Activated effector memory CD4-positive, alpha-beta T cell treated with anti-CD3 and anti-CD28 coated beads, Interleukin-2, amount 50 U/mL, for 16 hours (primary cell): ENCODE measurements around the gene FNDC3B.
"Not testable (repeated sequence)": the region's sequence is repeated elsewhere in the genome, so short reads cannot be mapped to it uniquely, and the experiment has no call there.

ENCODE experiments used
- DNase-seq: peaks from one replicate; pipeline ENCODE4 v3.0.0-alpha.2; 2020

Gene FNDC3B

DNA sequence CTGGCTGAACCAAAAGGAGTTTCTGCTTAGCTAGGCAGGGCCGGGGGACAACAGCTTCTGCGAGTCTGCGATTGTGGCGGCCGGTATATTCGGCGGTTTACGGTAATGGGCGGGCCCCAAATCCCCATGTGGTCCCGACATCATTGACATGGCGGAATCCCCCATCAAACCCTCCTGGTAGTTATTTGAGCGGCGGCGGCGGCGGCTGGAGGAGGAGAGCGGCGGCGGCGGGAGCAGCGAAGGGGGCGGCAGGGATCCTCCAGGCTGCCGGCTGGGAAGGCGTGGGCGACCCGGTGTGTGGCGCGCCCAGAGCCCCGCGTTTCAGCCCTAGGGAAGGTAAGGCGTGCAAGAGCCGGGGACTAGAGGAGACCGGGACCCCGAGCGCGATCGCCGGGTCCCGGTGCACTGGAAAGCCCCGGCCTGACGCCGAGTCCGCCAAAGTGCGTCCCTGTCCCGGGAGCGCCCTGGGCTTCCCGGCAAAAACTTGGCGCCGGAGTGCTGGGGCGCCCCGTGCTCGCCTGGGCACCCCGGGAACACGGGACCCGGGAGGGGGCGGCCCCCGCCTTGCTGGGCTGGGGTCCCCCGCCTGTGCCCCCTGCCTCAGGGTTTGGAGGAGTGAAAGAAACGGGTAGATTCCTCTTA lies at the start of gene FNDC3B:
Gene FNDC3B (plus strand): TSS at position 143 of the 642 bp plus-strand sequence. CDS start 72,902 bp downstream, outside the sequence.
- DNase-seq: peak; percentile 97

DNA sequence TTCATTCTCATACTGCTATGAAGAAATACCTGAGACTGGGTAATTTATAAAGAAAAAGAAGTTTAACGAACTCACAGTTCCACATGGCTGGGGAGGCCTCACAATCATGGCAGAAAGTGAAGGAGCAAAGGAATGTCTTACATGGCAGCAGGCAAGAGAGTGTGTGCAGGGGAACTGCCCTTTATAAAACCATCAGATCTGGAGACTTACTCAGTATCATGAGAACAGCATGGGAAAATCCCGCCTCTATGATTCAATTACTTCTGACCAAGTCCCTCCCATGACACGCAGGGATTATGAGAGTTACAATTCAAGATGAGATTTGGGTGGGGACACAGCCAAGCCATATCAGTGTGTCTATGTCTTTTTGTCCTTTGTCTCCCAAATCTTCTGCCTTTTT lies 49.1 kb upstream of the FNDC3B start:
- DNase-seq: not testable (repeated sequence)

DNA sequence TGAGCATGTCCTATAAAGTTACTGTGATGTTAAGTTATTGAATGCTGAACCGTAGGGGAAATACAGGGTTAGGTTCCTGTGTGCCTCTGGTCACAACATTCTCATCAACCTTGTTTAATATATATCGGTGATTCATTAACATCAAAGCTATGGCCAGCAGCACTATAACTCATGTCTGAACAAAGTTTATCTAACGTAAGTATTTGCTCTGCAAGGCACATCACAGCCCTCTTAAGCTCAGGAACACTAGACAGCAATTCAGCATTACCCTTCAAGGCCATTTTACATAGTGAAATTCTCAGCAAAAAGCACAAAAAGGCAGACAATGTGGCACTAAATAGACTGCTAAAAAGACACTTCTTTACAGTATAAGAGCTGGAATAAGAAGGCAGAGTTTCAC lies 48.2 kb upstream of the FNDC3B start:
- DNase-seq: no peak

DNA sequence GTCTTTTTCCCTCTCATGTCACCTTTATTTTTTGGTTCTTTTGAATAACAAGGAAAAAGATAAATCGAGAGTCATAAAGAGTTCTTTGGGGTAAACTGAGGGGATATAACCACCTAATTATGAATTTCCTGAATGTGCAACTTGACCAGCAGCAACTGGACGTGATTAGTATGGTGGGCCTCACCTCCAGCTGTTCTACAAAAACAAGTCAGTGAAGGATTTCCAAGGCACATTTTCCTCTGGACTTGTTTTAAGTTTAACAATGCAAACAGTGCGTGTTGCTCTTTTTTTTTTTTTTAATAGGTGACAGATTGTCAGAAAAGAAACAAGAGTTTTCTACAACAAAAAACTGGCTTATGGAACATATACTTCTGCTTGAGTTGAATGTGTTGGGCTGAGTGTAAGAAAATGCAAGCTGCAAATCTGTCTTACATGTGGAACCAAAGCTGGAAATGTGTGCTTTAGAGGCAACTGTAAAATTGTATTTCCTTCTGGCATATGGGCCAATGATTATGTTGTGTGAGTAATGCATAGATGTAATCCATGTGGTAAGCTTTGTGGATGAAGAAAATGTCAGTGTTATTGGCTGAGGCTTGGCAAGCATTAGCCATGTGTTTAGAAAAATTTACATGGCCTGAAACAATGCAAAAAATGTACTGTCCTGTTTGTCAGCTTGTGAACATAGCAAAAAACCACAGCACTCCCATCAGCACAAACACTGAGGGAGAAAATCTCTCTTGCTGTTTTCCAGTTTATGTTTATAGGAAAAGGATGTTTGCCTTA lies 44.5 kb upstream of the FNDC3B start:
- no peak for DNase-seq

DNA sequence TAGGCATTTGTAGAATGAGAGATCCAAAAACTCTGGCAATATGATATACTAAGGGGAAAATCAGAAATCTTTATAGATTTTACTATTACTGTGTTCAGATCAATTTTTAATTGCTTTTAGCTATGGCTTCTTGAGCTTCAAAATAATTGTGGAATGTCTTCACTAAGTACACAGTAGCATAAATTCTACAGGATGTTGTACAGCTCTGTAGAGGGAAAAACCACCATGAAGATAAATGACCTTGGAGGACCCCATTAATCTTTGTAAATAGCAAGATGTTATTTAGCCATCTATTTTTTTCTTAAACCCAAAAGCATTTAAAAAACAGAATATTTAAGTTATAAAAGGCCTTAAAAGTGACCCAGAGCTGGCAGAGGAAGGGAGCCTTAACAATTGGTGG lies 43.9 kb upstream of the FNDC3B start:
- no peak for DNase-seq

DNA sequence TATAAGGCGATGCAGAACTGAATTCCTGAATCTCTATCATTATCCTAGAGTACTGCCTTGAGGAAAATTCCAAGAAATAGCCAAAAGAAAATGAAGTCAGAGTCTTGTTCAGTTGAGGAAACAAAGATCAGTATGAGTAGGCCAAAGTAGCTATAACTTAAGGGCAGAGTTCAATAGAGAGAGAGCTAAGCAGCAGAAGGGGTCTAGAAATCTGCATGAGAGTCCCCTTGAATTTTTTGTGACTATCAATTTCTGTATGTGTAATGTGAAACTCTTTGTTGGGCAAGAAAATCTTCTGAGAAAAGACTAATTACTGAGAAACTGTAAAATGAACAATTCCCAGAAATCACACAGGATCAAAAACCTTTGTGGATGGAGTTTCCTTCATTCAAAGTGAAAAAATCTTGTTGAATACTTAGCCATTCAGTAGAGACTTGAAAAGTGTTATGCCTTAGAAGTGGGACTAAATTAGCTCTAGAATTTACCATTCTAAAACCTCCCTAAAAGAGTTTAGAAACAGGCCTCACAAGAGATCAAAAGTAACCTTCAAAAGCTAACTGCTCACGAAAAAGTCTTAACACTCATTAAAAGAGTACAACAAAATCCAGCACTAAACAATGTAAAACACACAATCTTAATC lies 43.1 kb upstream of the FNDC3B start:
- no peak for DNase-seq

DNA sequence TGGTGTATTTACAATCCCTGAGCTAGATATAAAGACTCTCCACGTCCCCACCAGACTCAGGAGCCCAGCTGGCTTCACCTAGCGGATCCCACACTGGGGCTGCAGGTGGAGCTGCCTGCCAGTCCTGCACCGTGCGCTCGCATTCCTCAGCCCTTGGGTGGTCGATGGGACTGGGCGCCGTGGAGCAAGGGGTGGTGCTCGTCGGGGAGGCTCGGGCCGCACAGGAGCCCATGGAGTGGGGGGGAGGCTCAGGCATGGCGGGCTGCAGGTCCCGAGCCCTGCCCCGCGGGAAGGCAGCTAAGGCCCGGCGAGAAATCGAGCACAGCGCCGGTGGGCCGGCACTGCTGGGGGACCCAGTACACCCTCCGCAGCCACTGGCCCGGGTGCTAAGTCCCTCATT lies 40.6 kb upstream of the FNDC3B start:
- not testable (repeated sequence) for DNase-seq

DNA sequence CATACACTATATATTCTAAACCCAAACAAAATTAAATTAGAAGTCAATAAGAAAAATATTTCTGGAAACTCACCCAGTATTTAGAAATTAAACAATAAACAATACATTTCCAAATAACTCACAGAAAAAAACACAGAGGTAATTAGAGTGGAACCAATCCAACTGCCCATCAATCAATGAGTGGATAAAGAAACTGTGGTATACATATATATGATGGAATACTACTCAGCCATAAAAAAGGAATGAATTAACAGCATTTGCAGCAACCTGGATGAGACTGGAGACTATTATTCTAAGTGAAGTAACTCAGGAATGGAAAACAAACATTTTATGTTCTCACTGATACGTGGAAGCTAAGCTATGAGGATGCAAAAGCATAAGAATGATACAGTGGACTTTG lies 37.8 kb upstream of the FNDC3B start:
- not testable (repeated sequence) for DNase-seq

DNA sequence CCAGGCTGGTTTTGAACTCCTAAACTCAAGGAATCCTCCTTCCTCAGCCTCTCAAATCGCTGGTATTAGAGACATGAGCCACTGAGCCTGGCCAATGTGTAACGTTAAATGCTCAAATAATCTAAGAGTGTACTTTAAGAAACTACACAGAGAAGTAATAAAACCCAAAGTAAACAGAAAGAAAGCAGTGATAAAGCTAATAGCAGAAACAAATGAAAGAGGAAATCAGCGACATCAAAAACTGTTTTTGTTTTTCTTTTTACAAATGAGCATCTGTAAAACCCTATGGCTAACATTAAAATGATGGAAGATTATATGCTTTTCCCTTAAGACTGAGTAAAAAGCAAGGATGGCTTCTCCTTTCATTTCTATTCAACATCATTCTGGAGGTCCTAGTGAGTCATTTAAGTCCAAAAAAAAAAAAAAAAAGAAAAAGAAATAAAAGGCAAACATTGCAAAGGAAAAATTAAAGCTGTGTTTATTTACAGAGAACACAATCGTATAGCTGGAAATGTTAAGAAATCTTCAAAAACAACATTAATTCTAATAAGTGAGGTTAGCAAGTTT lies 36.8 kb upstream of the FNDC3B start:
- no peak for DNase-seq

DNA sequence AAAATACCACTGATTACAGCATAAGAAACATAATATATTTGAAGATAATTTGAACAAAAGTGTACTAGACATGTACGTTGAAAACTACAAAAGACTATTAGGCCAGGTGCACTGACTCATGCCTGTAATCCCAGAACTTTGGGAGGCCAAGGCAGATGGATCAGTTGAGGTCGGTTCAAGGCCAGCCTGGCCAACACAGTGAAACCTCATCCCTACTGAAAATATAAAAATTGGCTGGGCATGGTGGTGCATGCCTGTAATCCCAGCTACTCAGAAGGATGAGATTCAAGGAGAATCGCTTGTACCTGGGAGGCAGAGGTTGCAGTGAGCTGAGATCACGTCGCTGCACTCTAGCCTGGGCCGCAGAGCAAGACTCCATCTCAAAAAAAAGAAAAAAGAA lies 36.2 kb upstream of the FNDC3B start:
- DNase-seq: no peak

DNA sequence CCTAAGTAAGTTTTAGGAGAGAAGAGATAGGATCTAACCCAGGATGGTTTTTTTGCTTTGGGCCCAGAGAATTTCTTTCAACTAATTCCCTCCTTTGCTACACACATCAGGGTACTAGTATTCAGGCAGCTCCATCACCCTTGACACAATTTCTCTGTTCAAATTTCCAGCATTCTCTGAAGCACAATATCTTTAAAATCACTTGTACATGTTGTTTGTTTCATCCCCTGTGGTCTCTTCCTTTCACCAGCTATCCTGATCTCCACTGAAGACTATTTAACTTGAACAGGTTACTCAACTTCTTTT lies 32.4 kb upstream of the FNDC3B start:
- DNase-seq: no peak

DNA sequence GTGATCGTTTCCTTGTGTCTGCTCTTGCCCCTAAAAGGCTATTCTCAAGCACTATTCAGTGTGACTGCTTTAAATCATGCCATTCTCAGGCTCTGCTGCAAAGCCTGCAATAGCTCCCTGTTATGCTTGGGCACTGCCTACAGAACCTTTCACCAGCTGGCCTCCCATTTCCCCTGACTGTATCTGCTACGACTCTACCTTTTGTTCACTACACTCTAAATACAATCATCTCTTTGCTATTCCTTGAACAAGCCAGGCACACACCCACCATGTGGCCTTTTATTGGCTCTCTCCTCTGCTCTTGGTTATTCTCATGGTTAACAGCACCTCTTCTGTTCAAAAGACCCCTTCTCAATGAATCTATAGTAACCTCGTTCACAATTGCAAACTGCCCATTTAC lies 29.6 kb upstream of the FNDC3B start:
- no peak for DNase-seq

DNA sequence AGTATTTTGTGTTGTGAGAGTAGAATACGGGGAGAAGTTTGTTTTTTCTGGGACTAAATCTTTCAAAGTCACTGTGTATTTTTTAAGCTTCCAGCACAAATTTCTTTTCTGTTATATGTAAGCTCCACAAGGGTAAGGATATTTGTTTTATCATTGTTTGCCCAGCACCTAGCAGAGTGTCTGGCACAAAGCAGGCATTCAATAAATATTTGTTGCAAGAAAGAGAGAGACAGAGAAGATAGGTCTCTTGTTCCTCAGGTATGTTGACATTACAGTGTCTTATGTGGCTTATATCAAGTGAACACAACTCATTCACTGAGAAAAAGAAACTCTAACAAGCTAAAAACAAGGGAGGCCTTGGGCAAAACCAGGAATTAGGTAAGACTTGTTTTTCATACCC lies 26.6 kb upstream of the FNDC3B start:
- DNase-seq: no peak

DNA sequence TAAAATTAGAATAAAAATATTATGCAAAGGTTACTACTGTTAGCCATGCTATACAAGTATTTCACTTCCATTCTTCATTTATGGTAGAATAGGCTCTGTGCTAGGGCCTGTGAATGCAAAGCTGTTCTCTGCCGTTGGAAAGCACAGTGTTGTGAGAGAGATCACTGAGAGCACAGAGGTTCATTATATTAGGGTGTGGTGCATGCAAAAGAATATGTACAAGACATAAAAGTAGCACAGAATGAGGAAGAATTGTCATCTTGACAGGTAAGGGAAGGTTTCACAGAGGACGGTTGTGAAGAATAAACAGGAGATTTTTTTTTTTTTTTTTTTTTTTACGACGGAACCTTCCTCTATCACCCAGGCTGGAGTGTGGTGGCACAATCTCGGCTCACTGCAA lies 25.2 kb upstream of the FNDC3B start:
- no peak for DNase-seq

DNA sequence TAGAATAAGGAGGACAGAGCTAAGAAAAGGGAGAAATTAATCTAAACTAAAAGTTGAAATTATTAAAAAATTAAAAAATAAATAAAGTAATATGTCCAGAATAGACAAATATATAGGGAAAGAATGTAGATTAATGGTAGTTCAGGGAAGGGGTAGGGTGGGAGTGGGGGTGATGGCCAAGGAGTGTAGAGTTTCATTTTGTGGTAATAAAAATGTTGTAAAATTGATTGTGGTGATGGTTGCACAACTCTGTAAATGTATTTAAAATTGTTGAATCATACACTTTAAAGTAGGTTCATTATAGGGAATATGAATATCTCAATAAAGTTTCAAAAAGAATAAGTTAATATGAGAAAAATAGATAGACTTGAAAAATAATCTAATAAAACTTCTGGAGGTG lies 21.0 kb upstream of the FNDC3B start:
- DNase-seq: no peak

DNA sequence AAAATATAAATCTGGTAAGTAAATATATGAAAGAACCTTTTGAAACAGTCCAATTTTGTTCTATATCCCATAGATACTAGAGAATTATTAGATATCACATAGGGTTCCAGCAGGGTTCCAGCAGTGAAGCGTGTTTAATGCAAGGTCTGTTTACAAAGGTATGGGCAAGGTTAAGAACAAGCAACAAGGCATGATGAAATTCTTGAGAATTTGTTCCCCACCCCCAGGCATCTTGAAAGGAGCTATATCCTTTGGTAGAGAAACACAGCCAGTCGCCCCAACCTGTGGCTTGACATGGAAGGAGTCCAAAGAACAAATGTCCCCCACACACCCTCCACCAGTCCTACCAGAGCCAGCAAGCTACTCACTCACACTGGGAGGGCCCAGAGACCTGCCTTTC lies 18.6 kb upstream of the FNDC3B start:
- no peak for DNase-seq

DNA sequence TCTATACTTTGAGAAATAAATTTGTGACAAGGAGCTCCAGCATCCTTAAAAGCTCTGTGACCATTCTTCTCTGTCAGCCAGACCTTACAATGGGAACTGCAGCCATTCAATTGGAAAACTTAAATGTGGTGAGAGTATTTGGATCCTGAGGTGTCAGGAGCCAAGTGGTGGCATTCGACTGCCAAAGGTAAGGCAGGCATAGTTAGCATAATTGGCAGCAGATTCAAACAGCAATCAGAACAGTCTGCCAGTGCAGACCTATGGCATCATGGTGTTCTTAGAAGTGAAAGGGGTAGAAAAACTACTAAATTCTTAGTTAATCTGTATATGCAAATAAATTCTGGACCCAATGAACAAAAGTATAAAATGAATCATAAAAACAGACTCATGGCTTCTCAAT lies 18.2 kb upstream of the FNDC3B start:
- no peak for DNase-seq

DNA sequence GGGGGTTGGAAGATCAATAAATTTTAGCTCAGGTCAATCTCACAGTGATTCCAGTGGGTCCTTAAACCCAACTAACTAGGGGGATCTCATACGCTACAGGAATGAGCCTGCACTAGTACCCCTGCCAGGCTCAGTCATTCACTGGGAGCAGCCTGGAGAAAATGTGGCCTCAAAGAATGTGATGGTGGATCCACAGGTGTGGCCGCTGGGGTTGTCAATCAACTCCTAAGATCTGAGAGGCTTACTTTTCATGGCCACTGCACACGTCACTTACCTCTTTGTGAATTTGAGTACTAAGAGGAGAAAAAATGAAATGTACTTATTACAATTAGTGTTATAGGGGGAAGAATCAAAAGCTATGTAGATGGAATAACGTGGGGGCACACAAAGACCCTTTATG lies 17.5 kb upstream of the FNDC3B start:
- no peak for DNase-seq

DNA sequence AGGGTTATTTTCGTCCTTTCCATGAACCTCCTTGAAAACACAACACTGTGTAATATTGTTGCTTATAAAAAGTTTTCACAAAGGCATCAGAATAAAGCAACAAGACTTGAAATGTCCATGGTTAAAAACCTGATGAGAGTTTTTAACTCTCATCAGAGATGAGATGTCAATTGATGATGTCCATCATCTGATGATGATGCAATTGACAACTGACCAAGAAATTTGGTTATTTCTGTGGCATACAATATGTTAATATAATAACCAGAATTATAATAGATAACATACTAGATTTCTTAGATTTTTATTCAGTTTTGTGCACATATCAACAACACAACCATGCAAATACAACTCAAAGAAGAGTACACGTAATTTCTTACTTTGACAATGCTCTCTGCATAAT lies 15.5 kb upstream of the FNDC3B start:
- DNase-seq: no peak

DNA sequence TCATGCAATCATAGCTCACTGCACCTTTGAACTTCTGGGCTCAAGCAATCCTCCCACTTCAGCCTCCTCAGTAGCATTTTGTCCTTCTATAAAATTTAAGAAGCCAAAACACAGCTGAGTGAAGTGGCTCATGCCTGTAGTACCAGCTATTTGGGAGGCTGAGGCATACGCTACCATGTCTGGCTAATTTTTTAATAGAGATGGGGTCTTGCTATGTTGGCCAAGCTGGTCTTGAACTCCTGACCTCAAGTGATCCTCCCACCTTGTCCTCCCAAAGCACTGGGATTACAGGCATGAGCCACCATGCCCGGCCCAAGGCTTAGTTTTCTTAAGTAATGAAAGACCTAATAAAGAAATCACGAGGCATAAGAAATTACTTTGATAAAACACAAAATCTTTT lies 14.7 kb upstream of the FNDC3B start:
- no peak for DNase-seq

DNA sequence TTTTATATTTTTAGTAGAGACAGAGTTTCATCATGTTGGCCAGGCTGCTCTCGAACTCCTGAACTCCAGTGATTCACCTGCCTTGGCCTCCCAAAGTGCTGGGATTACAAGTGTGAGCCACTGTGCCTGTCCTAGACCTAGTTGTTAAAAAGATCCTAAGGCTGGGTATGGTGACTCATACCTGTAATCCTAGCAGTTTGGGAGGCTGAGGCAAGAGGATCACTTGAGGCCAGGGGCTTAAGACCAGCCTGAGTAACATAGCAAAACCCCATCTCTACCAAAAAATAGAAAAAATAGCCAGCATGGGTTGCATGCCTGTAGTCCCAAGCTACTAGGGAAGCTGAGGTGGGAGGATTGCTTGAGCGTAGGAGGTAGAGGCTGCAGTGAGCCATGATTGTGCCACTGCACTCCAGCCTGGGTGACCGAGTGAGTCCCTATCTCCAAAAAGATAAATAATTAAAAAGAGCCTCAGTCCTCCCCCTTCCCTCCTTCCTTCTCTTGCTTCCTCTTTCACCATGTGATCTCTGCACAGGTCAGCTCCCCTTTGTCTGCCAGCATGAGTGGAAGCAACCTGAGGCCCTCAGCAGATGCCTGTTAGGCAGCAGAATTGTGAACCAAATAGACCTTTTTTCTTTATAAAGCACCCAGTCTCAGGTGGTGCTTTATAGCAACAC lies 9.8 kb upstream of the FNDC3B start:
- no peak for DNase-seq

DNA sequence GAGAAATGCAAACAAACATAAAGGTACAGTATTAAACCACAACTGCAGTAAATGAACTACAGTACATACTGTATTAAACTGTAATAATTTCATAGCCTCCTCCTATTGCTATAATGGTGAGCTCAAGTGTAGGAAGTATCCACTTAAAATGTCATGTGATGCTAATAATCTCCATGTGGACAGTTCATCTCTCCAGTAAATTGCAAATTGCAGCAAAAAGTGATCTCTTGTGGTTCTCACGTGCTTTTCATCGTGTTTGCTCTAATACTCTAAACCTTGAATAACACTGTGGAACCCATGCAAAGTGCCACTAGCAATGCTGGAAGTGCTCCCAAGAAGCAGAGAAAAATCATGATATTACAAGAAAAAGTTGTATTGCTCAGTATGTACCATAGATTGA lies 9.2 kb upstream of the FNDC3B start:
- no peak for DNase-seq

DNA sequence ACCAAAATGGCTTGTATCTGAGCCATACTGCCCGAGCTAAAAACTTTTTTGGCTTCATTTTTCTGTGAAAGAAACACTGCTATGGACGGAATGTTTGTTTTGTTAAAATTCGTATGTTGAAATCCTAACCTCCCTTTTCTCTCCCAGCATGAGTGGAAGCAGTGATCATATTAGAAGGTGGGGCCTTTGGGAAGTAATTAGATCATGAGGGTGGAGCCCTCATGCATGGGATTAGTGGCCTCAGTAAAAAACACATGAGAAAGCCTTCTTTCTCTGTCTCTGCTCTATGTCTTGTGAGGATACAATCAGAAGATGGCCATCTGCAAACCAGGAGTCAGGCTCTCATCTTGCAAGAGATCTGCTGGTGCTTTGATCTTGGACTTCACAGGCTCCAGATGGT lies 7.4 kb upstream of the FNDC3B start:
- no peak for DNase-seq

DNA sequence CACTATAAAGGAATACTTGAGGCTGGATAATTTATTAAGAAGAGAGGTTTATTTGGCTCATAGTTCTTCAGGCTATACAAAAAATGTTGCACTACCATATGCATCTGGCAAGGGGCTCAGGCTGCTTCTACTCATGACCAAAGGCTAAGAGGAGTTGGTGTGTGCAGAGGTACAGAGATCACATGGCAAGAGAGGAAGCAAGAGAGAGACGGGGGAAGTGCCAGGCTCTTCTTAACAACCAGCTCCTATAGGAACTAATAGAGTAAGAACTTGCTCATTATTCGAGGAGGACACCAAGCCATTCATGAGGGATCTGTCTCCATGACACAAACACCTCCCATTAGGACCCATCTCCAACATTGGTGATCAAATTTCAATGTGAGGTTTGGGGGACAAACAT lies 6.0 kb upstream of the FNDC3B start:
- no peak for DNase-seq
